ENCODE data around the gene ZG16.
"Not testable (repeated sequence)": the region's sequence is repeated elsewhere in the genome, so short reads cannot be mapped to it uniquely, and the experiment has no call there.

ZG16 gene, protein sequence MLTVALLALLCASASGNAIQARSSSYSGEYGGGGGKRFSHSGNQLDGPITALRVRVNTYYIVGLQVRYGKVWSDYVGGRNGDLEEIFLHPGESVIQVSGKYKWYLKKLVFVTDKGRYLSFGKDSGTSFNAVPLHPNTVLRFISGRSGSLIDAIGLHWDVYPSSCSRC

DNA sequence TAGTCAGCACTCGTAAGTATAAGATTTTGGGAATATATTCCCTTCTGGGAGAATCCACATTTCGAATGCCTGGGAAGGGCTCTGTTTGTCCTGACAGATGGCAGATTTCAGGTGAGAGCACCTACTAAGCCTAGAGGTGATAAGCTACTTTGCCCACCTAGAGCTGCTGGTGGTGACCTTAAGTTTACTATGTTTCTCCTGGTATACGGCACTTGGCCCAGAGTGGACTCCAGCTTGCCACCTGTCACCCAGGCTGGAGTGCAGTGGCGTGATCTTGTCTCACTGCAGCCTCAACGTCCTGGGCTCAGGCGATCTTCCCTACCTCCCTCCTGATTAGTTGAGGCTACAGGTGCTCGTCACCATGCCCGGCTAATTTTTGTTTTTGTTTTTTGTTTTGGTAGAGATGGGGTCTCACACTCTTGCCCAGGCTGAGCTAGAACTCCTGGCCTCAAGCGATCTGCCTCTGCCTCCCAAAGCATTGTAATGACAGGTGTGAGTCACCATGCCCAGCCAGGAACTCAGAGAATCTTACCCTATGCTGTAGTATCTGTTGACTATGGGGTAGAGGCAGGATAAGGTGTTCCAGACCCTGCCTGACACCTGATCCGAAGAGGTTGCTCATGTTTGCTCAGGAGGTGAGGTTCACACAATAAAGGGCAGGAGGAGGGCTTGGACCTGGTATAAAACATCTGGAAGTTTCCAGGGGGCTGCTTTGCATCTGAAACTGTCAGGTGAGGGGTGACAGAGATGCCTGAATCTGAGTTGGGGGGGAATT is at the start of gene ZG16:
Gene ZG16 (plus strand): TSS at position 681 of the 775 bp plus-strand sequence. CDS start 1,011 bp downstream, outside the sequence.
- DNase-seq: peak; percentile 25

DNA sequence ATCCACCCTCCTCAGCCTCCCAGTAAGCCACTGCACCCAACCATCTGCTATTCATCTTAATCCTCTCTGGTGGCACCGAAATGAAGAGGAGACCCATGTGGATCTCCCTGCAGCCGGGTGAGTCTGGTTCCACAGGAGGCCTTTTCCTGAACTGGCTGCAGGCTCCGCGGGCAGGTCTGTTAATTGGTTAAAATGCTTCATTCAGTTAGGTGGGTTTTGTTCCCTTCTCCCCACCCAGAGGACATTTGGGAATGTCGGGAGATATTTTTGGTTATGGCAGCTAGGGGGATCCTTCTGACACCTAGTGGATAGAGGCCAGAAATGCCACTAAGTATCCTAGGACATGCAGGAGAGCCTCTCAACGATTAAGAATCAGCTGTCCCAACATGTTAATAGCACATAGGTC is 48.9 kb upstream of the ZG16 start:
- DNase-seq: no peak

DNA sequence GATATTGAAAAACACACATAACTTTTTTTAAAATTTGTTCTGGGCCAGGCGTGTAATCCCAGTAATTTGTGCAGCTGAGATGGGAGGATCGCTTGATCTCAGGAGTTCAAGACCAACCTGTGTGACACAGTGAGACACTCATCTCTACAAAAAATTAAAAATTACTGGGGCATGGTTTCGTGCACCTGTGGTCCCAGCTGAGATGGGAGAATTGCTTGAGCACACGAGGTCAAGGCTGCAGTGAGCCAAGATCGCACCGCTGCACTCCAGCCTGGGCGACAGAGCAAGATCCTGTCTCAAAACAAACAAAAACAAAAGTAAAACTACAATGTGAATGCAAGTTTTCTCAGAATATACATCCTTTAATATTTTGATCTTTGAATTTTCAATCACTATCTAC is 47.4 kb upstream of the ZG16 start:
- DNase-seq: no peak

DNA sequence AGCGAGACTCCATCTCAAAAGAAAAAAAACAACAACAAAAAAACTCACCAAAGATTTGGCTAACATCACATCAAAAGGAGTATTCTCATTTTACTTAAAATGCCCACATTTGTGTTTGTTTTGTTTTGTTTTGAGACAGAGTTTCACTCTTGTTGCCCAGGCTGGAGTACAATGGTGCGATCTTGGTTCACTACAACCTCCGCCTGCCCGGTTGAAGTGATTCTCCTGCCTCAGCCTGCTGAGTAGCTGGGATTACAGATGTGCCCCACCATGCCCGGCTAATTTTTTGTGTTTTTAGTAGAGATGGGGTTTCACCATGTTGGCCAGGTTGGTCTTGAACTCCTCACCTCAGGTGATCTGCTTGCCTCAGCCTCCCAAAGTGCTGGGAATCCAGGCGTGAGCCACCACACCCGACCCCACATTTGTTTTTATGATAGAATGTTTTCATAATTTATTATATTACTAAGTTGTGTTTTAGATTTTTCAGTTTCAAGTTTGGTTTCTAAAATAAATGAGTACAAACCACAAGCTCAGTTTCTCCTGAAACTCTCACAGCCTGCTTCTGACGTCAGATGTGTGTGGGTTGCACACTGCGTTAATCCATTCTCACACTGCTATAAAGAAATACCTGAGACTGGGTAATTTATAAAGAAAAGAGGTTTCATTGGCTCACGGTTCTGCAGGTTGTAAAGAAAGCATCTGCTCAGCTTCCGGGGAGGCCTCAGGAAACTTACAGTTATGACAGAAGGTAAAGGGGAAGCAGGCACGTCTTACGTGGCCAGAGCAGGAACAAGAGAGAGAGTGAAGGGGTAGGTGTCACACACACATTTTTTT is 46.1 kb upstream of the ZG16 start:
- DNase-seq: not testable (repeated sequence)

DNA sequence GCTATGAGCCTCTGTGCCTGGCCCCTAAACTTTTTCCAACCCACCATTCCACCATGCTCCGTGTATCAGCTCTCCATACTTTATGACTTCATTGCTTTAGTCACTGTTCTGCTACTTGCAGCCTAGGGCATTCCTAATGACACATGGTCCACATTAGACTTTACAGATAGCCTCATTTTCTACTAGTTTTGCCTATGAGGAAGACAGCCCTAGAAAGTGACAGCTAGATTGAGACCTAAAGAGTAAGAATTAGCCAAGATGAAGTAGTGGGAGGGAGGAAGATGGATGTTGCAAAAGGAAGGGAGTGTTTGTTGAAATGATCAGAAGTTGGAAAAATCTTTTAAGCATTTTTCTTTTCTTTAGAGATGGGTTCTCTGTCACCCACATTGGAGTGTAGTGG is 43.3 kb upstream of the ZG16 start:
- DNase-seq: no peak

DNA sequence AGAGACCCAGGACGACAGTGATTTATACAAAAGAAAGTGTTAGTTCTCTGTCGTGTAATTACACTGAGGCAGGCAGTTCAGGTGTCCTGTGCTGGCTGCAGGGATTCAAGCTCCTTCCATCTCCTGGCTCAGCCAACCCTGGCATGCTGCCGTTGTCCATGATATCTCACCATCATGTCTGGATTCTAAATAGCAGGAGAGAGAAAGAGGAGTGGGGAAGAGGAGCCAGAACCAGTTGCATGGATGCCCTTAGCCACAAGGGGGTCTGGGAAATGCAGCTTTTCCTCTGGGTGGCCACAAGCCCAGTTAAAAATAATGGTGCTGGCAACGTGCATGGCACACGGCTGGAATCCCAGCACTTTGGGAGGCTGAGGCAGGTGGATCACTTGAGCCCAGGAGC is 41.9 kb upstream of the ZG16 start:
- no peak for DNase-seq

DNA sequence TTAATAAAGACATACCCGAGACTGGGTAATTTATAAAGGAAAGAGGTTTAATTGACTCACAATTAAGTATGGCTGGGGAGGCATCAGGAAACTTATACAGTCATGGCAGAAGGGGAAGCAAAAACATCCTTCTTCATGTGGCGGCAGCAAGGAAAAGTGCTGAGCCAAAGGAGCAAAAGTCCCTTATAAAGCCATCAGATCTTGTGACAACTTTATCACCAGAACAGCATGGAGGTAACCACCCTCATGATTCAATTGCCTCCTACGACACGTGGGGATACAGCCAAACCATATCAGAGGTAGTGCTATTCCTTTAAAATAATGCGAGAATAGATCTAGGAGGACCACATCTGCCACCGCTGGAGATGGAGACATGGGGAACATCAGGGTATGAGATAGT is 41.3 kb upstream of the ZG16 start:
- no peak for DNase-seq

DNA sequence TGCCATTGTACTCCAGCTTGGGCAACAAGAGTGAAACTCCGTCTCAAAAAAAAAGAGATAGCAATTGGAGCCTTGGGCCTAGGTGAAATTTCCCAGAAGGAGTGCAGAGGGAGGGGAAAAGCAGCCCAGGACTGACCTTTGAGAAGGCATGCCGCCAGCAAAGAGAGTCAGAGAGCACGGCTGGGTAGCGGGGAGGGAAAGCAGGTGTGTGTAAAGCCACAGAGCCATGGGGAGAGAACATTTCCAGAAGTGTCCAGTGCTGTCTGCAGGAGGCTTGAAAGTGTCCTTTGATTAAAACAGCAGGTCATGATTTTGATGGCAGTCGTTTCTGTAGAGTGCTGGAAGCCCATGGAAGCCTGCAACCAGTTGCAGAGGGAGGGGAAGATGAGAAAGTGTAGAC is 40.3 kb upstream of the ZG16 start:
- no peak for DNase-seq

DNA sequence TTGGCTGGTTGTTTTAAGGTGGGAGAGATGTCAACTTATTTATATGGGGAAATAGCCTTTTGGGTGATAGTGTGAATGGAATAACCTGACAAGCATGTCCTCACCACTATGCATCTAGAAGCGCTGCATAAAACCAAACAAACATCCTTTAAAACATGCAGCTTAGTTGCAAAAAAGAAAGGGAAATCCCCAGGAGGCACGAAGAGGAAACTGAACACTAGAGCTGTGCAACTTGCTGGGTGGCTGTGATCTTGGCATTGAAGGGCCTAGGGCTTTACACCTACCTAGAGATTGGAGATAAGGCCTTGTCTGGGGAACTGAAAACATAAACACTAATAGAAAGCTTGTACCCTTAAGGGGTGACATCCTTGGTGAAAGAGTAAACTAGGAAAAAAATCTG is 39.5 kb upstream of the ZG16 start:
- DNase-seq: no peak

DNA sequence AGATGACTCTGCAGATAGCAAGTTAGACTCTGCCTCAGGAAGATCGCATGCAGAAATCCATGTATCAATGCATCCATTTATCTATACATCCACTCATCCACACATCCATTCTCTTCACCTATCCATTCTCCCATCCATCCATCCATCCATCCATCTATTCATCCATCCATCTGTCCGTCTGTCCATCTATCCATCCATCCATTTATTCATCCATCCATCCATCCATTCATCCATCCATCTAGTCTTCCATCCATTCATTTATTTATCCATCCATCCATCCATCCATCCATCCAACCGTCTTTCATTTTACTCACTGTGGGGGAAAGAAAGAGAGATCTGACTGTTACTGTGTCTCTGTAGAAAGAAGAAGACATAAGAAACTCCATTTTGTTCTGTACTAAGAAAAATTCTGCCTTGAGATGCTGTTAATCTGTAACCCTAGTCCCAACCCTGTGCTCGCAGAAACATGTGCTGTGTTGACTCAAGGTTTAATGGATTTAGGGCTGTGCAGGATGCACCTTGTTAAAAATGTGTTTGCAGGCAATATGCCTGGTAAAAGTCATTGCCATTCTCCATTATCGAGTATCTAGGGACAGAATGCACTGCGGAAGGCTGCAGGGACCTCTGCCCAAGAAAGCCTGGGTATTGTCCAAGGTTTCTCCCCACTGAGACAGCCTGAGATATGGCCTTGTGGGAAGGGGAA is 38.0 kb upstream of the ZG16 start:
- not testable (repeated sequence) for DNase-seq

DNA sequence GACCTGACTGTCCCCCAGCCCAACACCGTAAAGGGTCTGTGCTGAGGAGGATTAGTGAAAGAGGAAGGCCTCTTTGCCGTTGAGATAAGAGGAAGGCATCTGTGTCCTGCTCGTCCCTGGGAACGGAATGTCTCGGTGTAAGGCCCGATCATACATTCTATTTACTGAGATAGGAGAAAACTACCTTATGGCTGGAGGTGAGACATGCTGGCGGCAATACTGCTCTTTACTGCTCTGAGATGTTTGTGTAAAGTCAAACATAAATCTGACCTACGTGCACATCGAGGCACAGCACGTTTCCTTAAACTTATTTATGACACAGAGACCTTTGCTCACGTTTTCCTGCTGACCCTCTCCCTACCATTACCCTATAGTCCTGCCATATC is 37.4 kb upstream of the ZG16 start:
- DNase-seq: not testable (repeated sequence)

DNA sequence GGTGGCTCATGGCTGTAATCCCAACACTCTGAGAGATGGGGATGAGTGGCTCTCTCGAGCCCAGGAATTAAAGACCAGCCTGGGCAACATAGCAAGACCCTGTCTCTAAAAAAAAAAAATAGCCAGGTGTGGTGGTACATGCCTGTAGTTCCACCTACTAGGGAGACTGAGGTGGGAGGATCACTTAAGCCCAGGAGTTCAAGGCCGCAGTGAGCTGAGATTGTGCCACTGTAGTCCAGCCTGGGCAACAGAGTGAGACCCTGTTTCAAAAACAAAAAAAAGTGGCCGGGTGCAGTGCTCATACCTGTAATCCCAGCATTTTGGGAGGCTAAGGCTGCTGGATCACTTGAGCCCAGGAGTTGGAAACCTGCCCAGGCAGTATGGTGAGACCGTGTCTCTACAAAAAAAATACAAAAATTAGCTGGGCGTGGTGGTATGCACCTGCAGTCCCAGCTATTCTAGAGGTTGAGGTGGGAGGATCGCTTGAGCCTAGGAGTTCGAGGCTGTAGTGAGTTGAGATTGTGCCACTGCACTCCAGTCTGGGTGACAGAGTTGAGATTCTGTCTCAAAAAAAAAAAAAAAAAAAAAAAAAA is 35.3 kb upstream of the ZG16 start:
- DNase-seq: no peak

DNA sequence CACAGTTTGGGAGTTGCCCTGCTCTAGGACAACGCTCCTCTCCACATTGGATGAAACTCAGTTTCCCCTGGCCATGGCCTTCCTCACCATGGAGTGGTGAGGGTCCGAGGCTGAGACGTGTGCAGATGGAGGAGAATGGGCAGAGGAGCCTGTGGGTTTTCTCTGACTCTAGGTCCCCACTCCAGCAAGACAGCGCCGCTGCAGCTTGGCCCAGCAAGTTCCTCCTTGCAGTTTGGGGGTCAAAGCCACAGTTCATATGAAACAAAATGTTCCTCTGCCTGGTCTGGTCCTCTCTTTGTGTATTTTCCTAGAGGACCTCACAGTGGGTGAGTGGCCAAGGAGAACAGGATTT is 34.6 kb upstream of the ZG16 start:
- no peak for DNase-seq

DNA sequence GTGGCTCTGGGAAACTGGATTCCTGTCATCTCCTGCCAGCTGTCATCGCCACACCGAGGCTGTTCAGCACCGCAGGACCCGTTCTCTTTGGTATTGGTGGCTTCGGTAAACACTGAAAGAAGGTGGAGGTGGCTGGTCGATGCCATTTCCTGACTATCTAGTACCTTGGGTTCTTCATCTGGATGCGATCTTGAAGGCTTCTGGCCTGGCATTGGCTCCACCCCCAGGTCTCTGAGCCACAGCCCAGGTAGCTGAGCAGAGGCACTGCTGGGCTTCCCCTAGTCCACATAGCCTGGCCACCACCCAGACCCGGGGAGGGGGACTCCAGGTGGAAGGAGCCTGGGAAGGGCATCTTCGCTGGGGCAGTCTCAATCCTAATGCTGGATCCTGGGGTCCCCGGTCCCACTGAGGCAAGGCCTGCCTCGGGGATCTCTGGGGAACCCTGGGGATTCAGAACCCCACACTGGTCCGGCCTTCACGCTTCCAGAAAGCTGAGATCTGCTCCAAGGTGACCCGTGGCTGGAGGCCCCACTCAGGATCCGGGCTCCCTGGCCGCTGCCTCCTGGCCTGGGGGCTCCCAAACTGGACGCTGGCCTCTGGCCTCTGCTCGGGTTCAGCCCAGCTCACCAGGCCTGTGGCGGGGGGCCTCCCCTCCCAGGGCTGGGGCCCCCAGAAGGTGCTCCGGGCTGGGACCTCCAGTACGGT is 34.1 kb upstream of the ZG16 start:
- DNase-seq: no peak

DNA sequence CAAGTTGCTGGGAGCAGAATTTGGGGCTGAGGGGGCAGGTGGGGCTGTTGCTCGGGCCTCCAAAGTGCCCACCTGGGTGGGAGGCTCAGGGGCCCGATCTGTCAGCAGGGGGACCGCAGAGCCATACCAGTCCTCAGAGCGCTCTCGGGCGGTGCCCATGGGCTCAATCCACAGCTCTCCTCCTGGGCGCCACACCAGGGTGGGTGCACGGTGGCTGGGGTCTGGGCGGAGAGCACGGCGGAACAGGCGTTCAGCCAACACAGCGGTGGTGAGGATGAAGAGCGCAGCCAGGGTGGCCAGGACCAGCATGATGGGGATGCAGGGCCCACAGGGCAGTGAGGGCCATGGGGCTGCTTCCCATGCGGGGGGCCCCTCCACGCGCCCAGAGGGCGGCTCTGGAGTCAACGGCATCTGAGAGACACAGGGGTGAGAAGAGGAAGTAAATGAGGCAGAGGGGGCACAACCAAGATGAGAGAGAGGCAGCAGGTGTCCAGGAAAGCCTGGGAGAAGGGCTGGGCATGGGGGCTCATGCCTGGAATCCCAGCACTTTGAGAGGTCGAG is 33.4 kb upstream of the ZG16 start:
- DNase-seq: no peak

DNA sequence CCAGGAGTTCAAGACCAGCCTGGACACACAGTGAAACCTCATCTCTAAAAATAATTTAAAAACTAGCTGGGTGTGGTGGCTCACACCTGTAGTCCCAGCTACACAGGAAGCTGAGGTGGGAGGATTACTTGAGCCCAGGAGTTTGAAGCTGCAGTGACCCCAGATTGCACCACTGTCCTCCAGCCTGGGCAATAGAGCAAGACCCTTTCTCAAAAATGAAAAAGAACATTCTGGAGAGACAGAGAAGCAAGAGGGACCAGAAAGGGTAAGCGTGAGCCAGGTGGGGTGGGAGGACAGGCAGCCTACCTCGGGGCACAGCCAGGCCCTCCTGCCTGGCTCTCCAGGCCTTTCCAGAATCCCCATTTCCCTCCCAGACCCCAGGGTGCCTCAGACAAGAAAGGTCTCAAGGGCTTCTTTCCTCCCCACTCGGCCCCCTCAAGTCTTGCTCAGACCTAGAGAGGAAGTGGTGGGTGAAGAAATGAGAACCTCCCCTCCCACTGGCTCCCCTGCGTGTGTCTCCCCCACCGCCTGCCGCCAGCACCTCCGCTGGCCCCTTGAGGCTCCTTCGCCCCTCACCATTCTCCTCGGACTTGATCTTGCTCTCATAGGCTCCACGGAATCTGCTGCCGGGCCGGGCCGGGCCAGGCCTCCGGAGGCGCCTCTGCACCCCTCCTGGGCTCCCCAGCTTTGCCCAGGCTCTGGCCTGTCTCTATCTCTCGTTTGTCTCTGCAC is 32.8 kb upstream of the ZG16 start:
- DNase-seq: no peak

DNA sequence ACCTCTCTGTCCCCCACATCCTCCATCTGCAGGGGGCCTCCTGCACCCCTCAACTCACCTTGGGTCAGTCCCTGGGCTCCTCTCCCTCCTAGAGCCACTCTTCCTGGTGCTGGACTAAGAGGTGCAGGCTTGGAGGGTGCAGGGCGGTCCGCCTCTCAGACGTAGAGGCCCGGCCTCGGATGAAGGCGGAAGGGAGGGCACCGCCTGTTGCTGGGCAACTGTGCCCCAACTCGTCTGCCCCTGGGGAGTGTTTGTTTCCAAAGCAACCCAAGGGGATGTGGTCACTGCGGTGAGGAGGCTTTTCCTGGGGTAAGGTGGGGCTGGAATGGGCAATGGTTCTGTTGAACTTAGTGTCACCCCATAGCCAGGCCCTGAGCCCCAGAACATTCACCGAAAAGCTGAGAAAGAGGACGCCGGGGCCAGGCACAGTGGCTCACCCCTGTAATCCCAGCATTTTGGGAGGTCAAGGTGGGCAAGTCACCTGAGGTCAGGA is 32.2 kb upstream of the ZG16 start, which contains the start of gene C16orf54:
Gene C16orf54 (minus strand): TSS at position 138 of the 493 bp plus-strand sequence. CDS start 1,039 bp downstream, outside the sequence.
- no peak for DNase-seq

DNA sequence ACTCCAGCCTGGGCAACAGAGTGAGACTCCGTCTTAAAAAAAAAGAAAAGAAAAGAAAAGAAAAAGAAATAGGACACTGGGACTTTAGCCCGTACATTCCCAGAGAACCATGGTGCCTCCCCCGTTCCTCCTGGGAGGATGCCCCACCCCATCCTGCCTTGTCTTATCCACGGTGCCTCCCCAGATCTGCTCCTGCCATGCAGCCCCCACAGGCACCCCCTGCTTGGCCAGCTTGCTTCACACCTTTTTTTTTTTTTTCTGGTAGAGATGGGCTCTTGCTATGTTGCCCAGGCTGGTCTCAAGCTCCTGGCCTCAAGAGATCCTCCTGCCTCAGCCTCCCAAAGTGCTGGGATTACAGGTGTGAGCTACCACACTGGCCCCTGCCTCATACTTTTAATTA is 31.5 kb upstream of the ZG16 start:
- DNase-seq: not testable (repeated sequence)

DNA sequence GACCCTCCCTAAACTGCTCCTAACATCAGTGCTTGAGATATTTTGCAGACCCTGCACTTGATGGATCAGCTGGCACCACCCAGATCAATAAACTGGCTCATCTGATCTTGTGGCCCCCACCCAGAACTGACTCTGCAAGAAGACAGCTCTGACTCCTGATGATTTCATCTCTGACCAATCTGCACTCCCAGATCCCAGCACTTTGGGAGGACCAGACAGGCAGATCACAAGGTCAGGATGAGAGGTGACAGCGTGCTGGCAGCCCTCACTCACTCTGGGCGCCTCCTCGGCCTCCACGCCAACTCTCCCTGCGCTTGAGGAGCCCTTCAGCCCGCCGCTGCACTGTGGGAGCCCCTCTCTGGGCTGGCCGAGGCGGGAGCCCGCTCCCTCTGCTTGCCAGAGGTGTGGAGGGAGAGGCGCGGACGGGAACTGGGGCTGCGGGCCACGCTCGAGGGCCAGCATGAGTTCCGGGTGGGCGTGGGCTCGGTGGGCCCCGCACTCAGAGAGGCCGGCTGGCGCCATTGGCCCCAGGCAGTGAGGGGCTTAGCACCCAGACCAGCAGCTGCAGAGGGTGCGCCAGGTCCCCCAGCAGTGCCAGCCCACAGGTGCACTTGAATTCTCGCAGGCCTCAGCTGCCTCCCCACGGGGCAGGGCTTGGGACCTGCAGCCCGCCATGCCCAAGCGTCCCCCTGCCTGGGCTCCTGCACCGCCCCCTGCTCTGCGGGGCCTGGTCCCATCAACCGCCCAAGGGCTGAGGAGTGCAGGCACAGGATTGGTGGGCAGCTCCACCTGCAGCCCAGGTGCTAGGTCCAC is 29.9 kb upstream of the ZG16 start:
- DNase-seq: no peak

DNA sequence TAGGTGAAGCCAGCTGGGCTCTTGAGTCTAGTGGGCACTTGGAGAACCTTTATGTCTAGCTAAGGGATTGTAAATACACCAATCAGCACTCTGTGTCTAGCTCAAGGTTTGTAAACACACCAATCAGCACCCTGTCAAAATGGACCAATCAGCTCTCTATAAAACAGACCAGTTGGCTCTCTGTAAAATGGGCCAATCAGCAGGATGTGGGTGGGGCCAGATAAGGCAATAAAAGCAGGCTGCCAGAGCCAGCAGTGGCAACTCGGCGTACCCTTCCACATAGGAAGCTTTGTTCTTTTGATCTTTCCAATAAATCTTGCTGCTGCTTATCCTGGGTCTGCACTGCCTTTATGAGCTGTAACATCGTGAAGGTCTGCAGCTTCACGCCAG is 29.3 kb upstream of the ZG16 start:
- not testable (repeated sequence) for DNase-seq

All from NCI-H2029 (cell line).